ENCODE data around the gene IGF2BP2.
"Not testable (repeated sequence)": the region's sequence is repeated elsewhere in the genome, so short reads cannot be mapped to it uniquely, and the experiment has no call there.

IGF2BP2 gene

DNA sequence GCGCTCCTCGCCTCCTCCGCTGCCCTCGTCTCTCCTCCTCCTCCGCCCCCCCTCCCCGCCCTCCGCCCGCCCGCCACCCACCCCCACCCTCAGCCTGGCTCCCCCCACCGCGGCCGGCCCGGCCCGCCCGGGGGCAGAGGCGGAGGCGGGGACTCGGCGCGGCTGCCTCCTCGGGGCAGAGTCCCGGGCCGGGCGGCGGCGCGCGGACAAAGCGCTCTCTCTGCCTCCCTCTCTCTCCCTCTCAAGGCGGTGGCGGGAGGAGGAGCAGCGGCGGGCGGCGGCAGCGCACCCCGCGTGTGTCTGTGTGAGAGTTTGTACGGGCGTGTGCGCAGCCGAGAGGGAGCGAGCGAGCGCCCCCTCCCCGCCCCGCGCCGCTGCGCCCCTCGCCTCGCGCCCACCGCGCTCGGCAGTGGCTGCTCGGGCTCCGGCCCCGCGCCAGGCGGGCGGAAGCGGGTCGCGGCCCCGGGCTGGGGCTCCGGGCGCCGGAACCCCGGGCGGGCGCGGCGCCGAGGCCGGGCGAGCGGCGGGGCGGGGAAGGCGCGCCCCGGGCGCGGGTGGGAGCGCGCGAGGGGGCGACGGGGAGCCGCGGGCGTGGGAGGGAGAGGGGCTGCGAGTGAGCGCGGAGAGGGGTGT is at the start of gene IGF2BP2:
TSS of gene IGF2BP2 (minus strand) at position 37 of the 633 bp plus-strand sequence. CDS start 82 bp downstream, outside the sequence.
- DNase-seq: peak; percentile 90

GRCh38 chr3:185874119-185874518 is 49.3 kb upstream of the IGF2BP2 start:
- no peak for DNase-seq

- no peak for DNase-seq
These were observed 42.8 kb upstream of the IGF2BP2 start for GRCh38 chr3:185867650-185868049.

GRCh38 chr3:185866995-185867394 is 42.2 kb upstream of the IGF2BP2 start:
- no peak for DNase-seq

GRCh38 chr3:185866555-185866954 is 41.7 kb upstream of the IGF2BP2 start:
- no peak for DNase-seq

GRCh38 chr3:185865247-185865646 is 40.4 kb upstream of the IGF2BP2 start:
- DNase-seq: no peak

DNA sequence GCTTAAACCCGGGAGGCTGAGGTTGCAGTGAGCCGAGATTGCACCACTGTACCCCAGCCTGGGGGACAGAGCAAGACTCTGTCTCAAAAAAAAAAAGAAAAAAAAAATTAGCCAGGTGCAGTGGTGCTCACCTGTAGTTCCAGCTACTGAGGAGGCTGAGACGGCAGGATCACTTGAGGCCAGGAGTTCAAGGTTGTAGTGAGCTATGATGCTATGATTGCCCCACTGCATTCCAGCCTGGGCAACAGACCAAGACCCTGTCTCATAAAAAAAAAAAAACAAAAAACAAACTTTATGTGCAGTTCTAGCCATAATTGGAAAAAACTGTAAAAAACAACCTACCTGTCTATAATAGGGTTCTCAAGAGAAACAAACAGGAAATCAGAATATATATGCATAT is 39.9 kb upstream of the IGF2BP2 start:
- DNase-seq: no peak

- DNase-seq: no peak
These were observed 38.1 kb upstream of the IGF2BP2 start for GRCh38 chr3:185862920-185863319.

- no peak for DNase-seq
These were observed 34.6 kb upstream of the IGF2BP2 start for GRCh38 chr3:185859294-185859972.

- no peak for DNase-seq
These were observed 33.8 kb upstream of the IGF2BP2 start for GRCh38 chr3:185858502-185859225.

DNA sequence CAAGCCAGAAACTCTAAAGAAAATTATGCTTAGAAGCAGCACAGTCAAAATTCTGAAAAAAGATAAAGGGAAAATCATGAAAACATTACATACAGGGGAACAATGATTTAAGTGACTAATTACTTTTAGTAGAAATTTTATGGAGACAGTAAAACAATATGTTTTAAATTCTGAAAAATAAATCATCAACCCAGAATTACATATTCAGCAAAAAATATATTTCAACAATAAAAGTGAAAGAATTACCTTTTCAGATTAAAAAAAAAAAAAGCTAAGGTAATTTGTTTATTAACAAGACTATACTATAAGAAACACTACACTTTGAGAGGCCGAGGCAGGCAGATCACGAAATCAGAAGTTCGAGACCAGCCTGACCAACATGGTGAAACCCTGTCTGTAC is 32.4 kb upstream of the IGF2BP2 start:
- no peak for DNase-seq

DNA sequence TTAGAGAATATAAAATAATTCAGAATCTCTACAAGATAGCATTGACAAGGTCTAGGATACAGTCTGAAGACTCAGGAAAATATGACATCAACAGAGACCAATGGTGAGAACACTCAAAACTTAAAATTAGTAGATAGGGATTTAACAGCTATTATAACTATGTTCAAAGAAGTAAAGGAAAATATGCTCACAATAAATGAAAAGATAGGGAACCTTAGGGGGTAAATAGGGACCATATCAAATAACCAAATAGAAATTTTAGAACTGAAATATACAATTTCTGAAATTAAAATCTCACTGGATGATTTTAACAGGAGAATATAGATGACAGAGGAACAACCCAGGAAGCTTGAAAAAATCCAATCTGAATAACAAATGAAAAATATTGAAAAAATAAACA is 31.8 kb upstream of the IGF2BP2 start:
- no peak for DNase-seq

DNA sequence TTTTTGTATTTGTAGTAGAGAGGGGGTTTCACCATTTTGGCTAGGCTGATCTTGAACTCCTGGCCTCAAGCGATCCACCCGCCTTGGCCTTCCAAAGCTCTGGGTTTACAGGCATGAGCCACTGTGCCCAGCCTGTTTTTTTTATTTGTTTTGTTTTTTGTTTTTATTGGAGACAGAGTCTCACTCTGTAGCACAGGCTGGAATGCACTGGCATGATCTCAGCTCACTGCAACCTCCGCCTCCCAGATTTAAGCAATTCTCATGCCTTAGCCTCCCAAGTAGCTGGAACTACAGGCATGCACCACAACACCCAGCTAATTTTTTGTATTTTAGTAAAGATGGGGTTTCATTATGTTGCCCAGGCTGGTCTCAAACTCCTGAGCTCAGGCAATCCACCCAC is 28.9 kb upstream of the IGF2BP2 start:
- not testable (repeated sequence) for DNase-seq

DNA sequence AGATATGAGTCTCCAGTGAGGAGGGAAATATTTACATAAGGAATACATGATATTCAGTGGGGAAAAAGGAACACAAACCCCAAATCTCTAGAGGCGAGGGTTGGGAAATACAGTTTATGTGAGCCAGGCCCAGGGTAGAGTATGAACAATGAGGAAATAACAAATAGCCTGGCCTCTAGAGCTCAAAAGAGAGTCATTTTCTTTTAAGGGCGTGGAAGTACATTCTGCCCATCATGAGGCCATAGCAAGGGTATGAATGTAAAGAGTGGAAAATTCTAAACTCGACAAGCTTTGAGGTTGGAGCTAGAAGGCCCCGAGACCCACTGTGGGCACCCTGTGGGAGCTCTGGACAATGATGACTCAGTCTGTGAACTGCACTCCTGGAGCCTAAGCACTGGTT is 27.8 kb upstream of the IGF2BP2 start:
- DNase-seq: no peak

- DNase-seq: no peak
These were observed 27.1 kb upstream of the IGF2BP2 start for GRCh38 chr3:185851959-185852358.

DNA sequence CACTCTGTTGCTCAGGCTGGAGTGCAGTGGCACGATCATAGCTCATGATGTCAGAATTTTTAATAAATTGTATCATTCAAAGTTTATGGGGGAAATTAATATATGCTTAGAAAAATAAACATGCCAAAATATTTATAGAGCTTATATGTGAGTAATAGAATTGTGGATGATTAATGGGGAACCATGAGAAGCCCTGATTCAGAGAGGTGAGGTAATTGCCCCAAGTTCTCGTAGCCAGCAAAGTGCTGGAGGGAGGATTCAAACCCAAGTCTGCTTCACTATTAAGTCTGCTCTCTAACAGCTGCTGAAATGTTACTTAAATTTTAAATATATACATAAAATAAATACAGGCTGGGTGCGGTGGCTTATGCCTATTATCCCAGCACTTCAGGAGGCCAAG is 26.2 kb upstream of the IGF2BP2 start:
- no peak for DNase-seq

- no peak for DNase-seq
These were observed 22.7 kb upstream of the IGF2BP2 start for GRCh38 chr3:185847506-185847905.

DNA sequence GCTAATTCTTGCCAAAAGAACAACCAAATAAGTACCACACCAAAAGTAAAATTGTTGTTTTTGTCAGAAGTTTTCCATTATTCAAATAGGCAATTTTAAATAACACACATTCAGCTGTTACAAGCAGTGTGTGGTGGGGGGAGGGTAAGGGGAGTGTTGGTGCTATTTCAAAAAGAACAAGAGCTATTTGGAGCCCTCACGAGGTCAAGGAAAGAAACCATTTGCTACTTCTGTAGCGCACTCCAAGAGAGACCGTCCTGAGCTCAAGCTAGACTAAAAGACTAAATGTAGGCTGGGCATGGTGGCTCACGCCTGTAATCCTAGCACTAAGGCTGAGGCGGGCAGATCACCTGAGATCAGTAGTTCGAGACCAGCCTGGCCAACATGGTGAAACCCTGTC is 21.2 kb upstream of the IGF2BP2 start:
- no peak for DNase-seq

GRCh38 chr3:185844051-185844450 is 19.2 kb upstream of the IGF2BP2 start:
- DNase-seq: no peak

- no peak for DNase-seq
These were observed 18.8 kb upstream of the IGF2BP2 start for GRCh38 chr3:185843635-185844034.

DNA sequence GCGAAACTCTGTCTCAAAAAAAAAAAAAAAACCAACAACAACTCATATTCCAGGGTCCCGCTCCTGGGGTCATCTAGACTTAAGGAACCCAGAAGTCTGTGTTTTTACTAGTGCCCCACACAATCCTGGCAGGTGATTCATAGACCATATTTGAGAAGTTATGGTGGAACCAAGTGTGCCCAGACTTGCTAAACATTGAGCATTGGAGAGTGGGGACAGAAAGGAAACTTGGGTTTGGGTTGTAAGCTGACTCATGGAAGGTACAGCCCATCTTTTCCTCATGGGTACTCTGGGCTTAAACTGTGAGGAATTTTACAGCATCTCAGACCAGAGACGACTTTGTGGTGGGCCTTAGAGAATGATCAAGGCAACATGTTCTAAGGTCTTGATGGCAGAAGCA is 18.3 kb upstream of the IGF2BP2 start:
- no peak for DNase-seq

DNA sequence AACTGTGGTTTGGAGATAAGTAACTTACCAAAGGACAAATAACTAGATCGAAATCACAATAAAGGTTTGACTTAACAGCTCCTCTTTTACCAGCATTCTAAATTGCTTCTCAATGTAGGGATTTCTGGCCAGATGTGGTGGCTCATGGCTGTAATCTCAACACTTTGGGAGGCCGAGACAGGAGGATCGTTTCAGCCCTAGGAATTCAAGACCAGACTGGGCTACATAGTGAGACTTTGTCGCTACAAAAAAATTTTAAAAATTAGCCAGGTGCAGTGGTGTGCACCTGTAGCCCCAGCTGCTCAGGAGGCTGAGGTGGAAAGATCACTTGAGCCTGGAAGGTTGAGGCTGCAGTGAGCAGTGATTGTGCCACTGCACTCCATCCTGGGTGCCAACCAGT is 17.4 kb upstream of the IGF2BP2 start:
- DNase-seq: no peak

- not testable (repeated sequence) for DNase-seq
These were observed 13.7 kb upstream of the IGF2BP2 start for GRCh38 chr3:185838417-185838989.

GRCh38 chr3:185837414-185837813 is 12.6 kb upstream of the IGF2BP2 start:
- DNase-seq: no peak
